Kidney epithelial cell (primary cell): ENCODE data around the gene CLEC2A. TPM values are rescaled to one million over a fixed set of nuclear protein-coding genes. Genes with fewer than 3 reads are reported as not detected.

Source experiments
- DNase-seq: peaks from one replicate; pipeline ENCODE4 v3.0.0-alpha.2; 2010; ENCODE audit warnings: low read depth
- H3K27me3 ChIP-seq: 2 replicates; pipeline ENCODE4 v1.6.0; 2011; ENCODE audit warnings: low read length; ENCODE audit not compliant: control insufficient read depth, insufficient read depth
- H3K36me3 ChIP-seq: 2 replicates; pipeline ENCODE4 v1.5.1; 2011; ENCODE audit warnings: low read length; ENCODE audit not compliant: control insufficient read depth, insufficient read depth
- H3K4me3 ChIP-seq: 2 replicates; pipeline ENCODE4 v1.5.1; 2011; ENCODE audit warnings: low read depth, mild to moderate bottlenecking, control low read depth, low read length
- total RNA-seq: library from RNA; depleted of rRNA; stranded (reverse); fragments of >200 nt; gene quantifications from 2 replicates; pipeline ENCODE4 v1.2.3, GENCODE V29; 2015
- TF ChIP-seq, protein P1 (sequence below): IDR thresholded peaks from 2 replicates; pipeline ENCODE4 v1.5.1; 2011; ENCODE audit warnings: mild to moderate bottlenecking, moderate library complexity, low read length, control low read depth, inconsistent platforms; ENCODE audit not compliant: insufficient read depth, poor library complexity, severe bottlenecking

CLEC2A gene
- total RNA-seq, 1 donor from 2014 or later: not detected

DNA sequence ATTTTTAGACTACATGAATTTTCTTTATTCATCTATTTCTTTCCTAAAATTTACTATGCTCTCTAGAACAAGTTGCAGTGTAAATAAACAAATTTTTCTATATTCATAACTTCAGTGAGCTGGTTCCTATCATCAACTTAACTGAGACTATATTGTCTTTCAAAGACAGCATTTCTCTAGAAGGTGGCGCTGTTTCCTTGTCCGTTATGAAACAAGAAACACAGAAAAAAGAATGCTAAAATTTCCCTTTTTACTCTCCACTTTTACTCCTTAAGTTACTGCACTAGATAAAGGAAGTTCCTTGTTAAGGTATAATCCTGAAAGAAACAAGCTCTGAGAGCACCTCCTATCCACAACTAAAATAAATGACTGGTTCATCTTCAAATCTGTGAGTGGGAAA lies 8.2 kb upstream of the CLEC2A start:
- H3K27me3 ChIP-seq: peaks cover 4% of the 10 kb centered on the region
- no peak for DNase-seq
- TF ChIP-seq, protein P1, sequence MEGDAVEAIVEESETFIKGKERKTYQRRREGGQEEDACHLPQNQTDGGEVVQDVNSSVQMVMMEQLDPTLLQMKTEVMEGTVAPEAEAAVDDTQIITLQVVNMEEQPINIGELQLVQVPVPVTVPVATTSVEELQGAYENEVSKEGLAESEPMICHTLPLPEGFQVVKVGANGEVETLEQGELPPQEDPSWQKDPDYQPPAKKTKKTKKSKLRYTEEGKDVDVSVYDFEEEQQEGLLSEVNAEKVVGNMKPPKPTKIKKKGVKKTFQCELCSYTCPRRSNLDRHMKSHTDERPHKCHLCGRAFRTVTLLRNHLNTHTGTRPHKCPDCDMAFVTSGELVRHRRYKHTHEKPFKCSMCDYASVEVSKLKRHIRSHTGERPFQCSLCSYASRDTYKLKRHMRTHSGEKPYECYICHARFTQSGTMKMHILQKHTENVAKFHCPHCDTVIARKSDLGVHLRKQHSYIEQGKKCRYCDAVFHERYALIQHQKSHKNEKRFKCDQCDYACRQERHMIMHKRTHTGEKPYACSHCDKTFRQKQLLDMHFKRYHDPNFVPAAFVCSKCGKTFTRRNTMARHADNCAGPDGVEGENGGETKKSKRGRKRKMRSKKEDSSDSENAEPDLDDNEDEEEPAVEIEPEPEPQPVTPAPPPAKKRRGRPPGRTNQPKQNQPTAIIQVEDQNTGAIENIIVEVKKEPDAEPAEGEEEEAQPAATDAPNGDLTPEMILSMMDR: peak; percentile 32

DNA sequence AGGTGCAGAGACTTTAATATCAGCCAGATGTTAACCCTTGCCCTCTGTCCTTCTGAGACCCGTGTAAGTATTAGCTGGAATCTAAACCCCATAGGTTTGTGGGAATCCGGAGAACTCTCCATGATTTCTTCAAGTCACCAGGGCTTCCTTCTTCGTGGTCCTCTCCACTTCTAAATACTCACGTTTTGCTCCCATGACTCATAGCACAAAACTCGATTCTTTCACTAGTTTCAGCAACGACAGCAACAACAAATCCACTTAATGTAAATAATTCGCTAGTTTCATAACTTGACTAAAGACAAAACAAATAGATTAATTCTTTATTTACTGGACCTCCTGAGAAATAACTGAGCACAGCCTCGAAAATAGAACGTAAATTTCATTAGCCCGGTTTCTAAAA lies 4.4 kb upstream of the CLEC2A start:
- no peak for DNase-seq
- Histone ChIP-seq H3K4me3 (no peak overlapping the region), H3K36me3 (no peaks in the 10 kb centered on the region), H3K27me3 (no peaks in the 10 kb centered on the region)
- TF ChIP-seq, protein P1: no peak

More for the DNA sequence above, 8.2 kb upstream of the CLEC2A start:
- H3K36me3 ChIP-seq: no peaks in the 10 kb centered on the region
- no peak overlapping the region for H3K4me3 ChIP-seq

DNA sequence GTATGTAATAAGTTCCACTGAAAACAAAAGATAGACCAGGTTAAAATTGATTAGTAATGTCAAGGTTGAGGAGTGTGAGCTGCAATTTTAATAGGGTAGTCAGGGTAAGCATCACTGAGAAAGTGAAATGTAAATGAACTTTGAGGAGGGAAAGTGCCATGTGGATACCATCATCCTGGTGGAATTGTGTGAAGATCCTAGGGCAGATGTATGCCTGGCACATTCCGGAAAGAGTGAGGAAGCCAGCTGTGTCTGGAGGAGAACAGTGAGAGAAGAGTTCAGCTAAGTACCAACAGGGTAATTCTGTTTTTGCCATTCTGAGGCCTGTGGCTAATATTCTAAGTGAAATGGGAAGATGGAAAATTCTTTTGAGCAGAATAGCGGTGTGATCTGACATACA lies 2.9 kb upstream of the CLEC2A start:
- Histone ChIP-seq H3K4me3 (no peak overlapping the region), H3K36me3 (no peaks in the 10 kb centered on the region), H3K27me3 (no peaks in the 10 kb centered on the region)
- TF ChIP-seq, protein P1: no peak
- no peak for DNase-seq

DNA sequence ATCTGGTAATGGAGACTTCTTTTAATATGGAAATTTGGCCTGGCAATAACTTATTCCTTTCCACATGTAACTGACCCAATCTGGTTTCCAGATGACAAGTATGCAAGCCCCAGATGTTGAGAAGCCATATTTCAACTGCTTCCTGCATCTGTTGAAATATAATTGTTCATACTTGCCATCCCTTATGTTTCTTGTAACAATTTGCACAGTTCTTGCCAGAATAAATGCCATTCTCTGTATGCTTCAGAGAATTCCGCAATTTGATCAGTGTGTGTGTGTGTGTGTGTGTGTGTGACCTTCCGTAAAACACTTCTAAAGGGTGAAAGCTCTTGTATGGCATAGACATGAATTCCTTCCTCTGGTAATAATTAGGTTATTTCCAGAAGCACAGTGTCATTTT lies 1.8 kb upstream of the CLEC2A start:
- TF ChIP-seq, protein P1: no peak

DNA sequence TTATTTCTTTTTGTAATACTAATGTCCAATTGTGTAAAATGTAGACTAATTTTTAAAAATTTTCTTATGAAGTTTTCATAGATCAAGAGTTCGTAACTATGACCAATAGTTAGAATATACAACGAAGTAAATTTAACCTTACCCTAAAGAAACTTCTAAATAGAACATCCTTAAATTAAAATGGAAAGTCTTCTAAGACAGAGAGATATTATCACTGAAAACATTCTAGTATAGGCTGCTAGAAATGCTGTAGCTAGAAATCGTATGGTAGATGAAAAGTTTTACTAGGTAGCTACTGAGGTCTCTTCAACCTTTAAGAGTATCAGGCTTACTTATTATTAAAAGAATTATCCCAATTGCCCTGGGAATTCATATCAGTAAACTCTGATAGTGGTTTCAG lies 925 bp downstream of the CLEC2A start:
- no peak for DNase-seq
- no peaks in the 10 kb centered on the region for H3K27me3 ChIP-seq
- H3K36me3 ChIP-seq: no peaks in the 10 kb centered on the region
- H3K4me3 ChIP-seq: no peak overlapping the region
- TF ChIP-seq, protein P1: no peak

More for the DNA sequence above, 1.8 kb upstream of the CLEC2A start:
- no peak for DNase-seq
- no peak overlapping the region for H3K4me3 ChIP-seq
- no peaks in the 10 kb centered on the region for H3K27me3 ChIP-seq
- no peaks in the 10 kb centered on the region for H3K36me3 ChIP-seq

DNA sequence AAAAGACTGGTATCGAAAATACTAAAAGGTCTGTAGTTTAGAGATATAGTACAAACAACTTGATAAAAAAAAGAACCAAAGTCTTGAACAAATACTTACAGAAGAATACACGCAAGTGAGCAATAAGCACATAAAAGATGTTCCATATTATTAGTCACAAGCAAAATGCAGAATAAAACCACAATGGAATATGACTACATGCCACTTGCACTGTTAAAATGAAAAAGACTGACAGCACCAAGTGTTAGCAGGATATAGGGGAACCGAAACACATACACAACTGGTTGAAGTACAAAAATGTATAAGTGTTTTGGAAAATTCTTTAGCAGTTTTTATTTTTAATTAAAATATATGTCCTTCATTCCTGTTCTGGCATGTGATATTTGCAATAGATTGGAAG lies 3.6 kb downstream of the CLEC2A start:
- DNase-seq: no peak
- H3K27me3 ChIP-seq: no peaks in the 10 kb centered on the region
- no peaks in the 10 kb centered on the region for H3K36me3 ChIP-seq
- TF ChIP-seq, protein P1: no peak
- no peak overlapping the region for H3K4me3 ChIP-seq
